CD4-positive, alpha-beta T cell treated with Interleukin-2 at 100 ng/mL for 4 hours (primary cell): Measurements from ENCODE around the gene RAD51B.

Source experiments
- DNase-seq: peaks from one replicate; pipeline ENCODE4 v3.0.0-alpha.2; 2020; ENCODE audit warnings: low spot score

RAD51B gene

DNA sequence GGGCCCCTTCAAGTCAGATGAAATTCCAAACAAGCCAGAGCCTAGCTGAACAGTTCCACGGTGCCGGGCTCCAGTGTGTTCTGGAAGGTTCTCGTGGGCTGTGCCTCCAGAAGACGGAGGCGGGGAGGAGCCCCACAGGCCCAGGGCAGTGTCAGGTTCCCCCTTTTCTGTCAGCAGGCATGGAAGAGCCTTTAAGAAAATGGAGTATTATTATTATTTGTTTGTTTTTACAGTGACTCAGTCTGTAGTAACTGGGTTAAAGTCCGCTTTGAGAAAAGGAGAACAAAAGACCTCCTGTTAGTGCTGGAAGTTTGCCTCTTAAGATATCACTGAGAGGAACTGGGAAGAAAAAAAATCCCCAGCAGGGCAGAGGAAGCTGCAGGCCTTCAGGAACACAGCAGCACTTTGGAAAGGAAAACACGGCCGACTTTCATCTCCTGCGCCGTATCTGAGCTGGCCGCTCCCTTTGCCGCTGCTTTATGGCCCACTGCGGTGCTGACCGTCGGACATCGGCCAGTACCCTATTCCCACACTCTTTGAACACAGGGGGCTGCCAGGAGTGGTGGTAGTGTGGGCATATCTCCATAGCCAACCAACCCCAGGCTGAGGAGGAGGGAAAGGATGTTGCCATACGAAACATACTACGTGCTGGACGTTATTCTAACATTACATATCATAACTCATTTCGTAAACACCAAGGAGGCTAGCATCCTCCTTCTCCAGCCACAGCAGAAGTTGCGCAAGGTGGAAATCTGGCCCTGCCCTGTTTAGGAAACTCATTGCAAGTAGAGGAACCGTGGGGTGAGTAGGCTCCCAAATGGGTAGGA lies 779.3 kb downstream of the RAD51B start:
- DNase-seq = no peak

DNA sequence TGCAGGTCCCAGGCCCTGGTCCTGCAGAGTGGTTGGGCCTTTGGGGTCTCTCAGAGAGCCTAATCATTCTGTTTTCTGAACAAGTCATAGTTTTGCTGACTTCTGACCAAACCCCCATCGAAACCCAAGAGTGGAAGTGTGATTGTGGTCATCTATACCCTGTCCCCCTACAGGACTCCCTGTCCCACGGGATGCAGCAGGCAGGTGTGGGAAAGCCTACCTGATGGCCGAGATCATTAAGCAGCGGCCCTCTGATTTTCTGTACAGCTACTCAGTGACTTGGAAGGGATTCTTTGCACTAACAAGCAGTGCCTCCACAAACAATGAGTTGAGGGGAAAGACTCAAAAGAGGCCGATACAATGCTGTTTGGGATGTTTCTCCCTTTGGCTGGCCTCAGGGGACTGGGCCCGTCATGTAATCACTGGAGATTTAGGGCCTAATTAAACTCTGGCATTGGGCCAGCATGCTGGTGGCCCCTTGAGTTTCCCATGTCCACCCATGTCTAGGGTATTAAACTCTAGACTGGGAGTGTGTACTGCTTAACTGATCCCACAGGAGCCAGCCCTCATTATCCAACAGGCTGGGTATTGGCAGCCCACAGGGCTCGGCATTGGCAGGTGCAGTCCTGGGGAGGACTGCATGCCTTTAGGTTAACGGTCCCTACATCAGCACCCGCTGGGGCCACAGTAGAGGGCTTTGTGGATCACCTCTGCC lies 780.5 kb downstream of the RAD51B start:
- no peak for DNase-seq

DNA sequence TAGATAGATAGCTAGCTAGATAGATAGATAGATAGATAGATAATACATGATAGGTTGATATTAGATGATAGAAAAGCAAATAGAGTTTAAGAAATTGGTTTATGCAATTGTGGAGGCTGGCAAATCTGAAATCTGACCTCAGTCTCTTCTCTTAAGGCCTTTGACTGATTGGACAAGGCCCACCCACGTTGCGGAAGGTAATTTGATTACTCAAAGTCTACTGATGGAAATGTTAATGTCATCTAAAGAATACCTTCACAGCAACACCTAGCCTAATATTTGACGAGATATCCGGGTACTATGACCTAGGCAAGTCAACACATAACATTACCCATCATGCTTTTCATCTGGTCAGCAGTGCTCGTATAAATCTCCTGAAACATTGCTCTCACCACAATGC lies 782.9 kb downstream of the RAD51B start:
- DNase-seq = no peak

GRCh38 chr14:68603533-68604360 lies 784.2 kb downstream of the RAD51B start:
- no peak for DNase-seq

DNA sequence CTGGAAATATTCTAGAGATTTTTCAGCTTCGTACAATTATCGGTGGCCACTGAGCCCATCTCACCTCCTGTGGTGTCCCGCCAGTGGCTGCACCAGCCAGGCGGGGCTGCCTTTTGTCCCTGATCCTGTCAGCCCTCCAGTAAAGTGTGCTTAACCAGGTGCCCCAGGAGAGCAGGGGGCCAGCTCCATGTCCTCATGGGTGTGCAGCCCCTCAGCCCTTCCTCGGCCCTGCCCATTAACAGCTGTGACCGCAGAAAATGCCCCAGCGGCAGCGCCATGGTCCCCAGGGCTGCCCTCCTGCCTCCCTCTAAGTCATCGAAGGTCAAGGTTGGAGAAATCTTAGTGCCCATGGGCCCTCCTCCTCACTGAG lies 784.8 kb downstream of the RAD51B start:
- DNase-seq = no peak

DNA sequence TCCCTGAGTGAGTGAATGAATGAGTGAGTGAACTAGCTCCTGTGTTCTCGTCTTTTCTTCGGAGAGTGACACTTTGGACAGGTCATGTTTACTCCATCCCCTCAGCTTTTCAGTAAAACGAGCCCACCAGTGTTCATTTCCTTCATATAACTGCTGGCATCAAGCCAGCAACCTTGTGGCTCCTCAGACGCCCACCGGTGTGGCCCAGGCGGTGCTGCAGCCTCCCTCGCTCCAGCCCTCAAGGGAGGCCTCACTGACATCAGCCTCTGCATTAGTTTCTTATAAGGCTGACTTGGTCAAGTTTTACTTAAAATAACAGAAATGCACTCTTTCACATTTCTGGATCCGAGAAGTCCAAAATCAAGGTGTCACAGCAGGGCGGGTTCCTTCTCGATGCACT lies 785.2 kb downstream of the RAD51B start:
- no peak for DNase-seq

DNA sequence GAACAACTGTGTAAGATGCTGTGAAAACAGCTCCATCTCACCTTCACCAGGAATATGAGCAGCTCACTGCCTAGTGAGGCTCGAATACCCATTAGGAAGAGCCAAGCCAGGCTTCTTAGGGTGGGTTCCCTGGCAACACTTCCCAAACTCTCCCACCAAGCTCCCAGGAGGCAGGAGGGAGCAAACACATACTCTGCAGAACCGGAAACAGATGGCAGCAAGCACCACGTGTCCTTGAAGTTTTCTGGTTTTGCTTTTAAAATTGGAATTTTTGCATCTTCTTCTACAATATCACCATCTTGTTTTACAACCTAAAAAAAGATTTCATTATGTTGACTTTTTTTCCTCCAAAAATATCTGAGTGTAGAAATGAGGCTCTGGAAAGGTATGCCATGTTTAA lies 786.6 kb downstream of the RAD51B start:
- DNase-seq = no peak

GRCh38 chr14:68606644-68607043 lies 787.1 kb downstream of the RAD51B start:
- DNase-seq = no peak

DNA sequence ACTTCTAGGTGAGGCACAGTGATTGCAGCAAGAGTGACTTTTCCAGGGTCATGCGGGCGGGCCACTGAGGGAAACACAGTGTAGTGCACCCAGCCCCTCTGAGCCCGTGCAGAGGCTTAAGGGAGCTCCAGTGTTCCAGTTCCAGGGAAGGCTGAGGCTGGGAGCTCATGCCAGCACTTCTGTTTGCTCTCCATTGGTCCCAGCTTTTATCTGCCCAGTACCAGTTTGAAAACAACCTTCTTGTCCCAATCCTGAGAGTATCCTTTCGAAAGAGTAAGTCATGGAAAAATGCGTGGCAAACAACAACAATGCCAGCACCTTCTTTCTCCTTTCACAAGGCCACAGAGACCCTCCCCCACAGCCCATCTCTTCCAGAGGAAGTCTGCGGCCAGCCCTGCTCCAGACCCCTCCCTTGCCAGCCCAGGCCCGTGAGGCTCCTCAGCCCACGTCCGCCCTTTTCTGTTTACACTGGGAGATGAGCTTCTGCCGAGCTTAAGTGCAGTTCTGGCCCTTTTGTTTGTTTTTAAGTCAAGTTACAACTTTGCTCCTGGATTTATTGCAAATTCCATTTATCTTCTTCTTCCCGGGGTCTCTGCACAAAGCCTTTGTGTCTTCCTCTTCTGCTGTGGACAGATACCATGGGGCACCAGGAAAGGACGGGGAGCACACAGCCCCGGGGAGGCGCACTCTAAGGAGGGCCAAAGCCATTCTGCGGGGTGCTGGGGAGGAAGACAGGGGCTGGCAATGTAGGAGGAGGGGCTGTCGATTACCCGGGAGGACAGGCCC lies 787.7 kb downstream of the RAD51B start:
- DNase-seq = no peak

DNA sequence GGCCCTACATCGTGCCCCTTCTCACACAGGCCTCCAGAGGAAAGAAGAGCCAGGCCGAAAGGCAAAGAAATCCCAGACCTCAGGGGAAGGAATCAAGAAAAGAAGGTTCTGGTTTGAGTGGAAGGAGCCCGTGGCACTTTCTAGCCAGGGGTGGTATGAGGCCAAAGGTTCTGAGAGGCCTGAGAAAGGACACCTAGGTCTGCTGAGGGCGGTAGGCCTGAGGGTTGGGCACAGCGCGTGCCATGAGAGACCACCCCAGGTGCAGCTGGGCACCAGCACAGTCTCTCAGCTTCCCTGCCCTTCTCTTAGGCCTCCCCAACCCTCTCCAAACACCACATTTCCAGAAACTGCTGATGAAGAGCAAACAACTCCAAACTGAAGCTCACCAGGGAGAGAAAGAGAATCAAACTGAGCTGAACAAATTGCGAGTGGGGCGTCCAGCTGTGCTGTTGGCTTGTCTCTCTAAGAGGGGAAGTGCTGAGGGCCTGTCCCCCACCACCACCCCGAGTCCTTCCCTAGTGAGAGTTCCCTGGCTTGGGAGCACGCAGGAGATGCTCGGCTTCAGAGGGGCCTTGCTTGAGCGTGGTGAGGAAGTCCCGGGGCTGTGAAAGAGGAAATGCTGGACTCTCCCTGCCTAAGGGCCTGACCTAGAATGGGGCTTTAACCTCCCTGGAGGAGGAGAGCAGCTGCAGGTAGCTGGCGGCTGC lies 788.4 kb downstream of the RAD51B start:
- DNase-seq = no peak

DNA sequence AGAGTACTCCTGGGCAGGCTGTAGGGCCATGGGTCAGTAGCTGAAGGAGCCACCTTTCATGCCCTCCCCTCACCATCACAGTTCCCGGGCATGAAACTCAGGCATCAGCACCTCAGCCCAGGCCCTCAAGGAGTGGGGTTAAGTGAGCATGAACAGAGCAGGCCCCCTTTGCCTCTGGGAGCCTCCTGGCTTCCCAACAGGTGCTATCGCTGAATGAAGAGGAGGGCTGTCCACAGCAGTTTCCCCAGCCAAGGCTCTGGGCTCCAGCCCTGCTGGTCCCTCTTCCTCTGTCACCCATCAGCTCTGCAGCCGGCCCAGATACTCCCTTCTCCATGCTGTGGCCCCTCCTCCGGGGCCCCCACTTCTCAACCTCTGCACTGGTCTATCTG lies 789.0 kb downstream of the RAD51B start:
- no peak for DNase-seq

DNA sequence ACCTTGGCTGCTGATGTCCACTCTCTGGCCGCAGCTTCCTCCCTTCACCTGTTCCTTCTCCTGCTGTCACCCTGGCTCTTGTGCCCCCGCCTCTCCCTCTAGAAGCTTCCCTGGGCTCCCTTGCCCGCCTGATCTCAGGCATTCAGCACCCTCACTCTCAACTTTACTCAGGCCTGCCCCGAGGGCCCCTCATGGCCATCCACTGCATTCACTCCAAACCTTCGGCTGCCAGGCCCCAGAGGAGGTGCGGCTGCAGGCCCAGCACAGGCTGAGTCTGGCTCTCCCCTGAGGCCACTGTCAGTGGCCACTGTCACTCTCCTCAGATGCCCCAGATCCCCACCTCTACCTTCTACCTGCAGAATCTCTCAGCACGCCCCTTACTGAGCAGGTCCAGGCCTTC lies 789.4 kb downstream of the RAD51B start:
- no peak for DNase-seq

- no peak for DNase-seq
Measured at GRCh38 chr14:68610251-68610793, 790.7 kb downstream of the RAD51B start.

GRCh38 chr14:68611599-68611998 lies 792.0 kb downstream of the RAD51B start:
- DNase-seq = no peak

DNA sequence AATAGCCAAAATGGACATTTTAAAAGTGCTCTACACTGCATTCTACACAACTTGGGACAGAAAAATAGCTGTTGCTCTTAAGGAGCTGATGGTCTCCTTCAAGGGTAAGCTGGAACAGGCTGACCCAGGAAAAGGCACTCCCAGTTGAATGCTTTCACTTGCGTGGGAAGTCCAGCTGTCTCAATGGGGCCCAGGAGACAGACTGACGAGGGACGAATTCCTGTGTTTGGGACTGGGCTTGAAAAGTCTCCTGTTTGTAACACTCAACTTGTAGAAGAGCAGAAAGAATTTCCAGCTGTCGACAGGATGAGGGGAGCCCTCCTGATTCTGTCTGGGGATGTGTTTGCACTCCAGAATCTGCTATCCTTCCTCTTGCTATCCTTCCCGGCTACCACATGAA lies 792.5 kb downstream of the RAD51B start:
- no peak for DNase-seq

DNA sequence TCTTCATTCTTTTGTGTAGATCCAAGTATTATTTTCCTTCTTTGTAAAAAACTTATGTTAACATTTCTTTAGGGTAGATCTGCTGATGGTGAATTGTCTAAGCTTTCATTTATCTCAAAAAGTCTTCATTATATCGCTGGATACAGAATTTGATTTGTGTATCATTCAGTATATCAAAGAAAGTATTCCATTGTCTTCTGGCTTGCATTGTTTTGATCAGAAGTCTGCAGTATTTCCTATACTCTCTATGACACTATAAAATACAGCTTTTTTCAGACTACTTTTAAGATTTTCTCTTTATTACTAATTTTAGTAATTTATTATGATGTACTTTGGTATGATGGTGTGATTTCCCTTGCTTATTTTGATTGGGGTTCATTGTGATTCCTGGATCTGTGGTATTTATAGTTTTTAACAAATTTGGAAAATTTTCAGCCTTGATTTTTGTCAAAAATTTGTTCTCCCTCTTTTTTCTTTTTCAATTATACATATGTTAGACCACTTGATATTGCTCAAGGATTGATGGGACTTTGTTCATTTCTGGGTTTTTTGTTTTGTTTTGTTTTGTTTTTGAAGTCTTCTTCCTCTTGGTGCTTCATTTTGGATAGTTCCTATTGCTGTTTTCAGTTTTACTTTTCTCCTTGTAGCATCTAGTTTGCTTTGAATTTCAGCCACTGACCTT lies 796.8 kb downstream of the RAD51B start:
- no peak for DNase-seq

- DNase-seq = no peak
Measured at GRCh38 chr14:68619790-68620574, 800.4 kb downstream of the RAD51B start.

DNA sequence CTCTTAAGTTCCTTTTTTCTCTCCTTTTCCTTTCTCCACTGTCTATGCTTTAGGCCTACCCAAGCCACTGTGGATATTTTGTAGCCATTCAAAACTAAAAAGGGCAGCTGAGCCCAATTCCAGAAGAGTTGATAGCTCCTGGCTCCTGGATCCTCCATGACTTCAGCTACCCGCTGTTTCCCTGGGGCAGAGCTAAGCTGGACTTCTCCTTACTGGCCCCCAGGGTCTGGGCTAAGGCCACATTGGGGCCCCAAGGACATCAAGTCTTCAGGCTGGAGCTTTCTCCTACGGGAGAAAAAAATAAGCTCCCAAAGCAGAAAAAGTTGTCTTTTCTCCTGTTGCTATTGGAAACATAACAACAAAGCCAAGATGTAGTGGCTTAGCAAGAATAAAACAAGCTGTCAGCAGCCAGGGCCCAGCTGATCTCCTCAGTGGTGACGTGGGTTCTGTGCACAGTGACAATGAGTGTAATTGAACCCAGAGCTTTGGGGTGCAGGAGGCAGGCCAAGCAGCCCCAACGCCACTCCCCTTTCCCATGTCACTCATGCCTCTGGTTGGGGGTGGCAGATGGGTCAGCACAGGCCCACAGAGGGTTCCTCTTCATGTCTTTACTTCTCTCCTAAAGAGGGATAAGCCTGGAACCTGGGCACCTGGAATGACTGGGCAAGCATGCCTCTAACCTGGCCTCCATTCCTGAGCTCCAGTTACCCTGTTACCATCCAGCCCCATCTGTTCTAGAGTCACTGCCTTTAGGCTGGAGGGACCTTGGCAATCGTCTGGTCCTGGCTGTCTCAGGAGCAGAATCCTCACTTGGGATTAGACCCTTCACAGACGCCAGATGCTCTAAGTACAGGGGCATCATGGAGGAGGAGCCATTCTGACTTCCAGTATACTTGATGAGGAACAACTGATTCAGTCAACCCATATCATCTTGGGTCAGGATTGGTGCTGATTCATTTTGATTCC lies 802.1 kb downstream of the RAD51B start:
- no peak for DNase-seq
